GM06990 (cell line): ENCODE data around the gene KRT13.

Experiments used
- DNase-seq: peaks from one replicate; pipeline ENCODE4 v3.0.0-alpha.2; 2011; ENCODE audit not compliant: insufficient read length; ENCODE audit errors: extremely low read depth
- H3K27me3 ChIP-seq: replicated peaks from 2 replicates; pipeline ENCODE4 v1.6.0; 2011; ENCODE audit warnings: low read length; ENCODE audit not compliant: control insufficient read depth, insufficient read depth
- H3K36me3 ChIP-seq: 2 replicates; pipeline ENCODE4 v1.5.1; 2011; ENCODE audit warnings: low read length; ENCODE audit not compliant: control insufficient read depth, insufficient read depth
- H3K4me3 ChIP-seq: replicated peaks from 2 replicates; pipeline ENCODE4 v1.5.1; 2011; ENCODE audit warnings: low read depth, mild to moderate bottlenecking, control low read depth, low read length
- TF ChIP-seq, protein P1 (sequence below): IDR thresholded peaks from 2 replicates; pipeline ENCODE4 v1.5.1; 2011; ENCODE audit warnings: low read length, control low read depth, mild to moderate bottlenecking, inconsistent platforms; ENCODE audit not compliant: insufficient read depth, poor library complexity, severe bottlenecking

KRT13 gene

DNA sequence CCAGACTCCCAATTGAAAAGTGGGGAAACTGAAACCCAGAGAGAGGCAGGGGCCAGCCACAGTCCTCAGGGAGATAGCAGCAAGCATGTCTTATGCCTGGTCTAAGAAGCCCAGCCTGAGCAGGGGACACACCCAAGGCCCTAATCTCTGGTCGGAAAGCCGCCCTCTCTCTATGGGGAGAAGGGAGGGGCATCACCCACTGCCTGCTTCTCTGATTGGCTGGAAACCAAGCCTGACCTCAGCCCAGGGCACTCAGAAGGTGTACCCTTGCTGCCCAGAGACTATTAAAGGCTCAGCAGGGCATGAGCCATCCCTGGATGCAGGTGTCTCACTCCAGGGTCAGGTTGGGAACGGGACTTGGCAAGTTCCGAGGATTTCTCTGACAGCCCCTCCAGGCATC lies 5.7 kb upstream of the KRT13 start:
- Histone ChIP-seq H3K27me3 (peaks cover 1% of the 10 kb centered on the region), H3K36me3 (no peaks in the 10 kb centered on the region), H3K4me3 (no peak overlapping the region)
- TF ChIP-seq, protein P1, sequence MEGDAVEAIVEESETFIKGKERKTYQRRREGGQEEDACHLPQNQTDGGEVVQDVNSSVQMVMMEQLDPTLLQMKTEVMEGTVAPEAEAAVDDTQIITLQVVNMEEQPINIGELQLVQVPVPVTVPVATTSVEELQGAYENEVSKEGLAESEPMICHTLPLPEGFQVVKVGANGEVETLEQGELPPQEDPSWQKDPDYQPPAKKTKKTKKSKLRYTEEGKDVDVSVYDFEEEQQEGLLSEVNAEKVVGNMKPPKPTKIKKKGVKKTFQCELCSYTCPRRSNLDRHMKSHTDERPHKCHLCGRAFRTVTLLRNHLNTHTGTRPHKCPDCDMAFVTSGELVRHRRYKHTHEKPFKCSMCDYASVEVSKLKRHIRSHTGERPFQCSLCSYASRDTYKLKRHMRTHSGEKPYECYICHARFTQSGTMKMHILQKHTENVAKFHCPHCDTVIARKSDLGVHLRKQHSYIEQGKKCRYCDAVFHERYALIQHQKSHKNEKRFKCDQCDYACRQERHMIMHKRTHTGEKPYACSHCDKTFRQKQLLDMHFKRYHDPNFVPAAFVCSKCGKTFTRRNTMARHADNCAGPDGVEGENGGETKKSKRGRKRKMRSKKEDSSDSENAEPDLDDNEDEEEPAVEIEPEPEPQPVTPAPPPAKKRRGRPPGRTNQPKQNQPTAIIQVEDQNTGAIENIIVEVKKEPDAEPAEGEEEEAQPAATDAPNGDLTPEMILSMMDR = no peak
- no peak for DNase-seq

DNA sequence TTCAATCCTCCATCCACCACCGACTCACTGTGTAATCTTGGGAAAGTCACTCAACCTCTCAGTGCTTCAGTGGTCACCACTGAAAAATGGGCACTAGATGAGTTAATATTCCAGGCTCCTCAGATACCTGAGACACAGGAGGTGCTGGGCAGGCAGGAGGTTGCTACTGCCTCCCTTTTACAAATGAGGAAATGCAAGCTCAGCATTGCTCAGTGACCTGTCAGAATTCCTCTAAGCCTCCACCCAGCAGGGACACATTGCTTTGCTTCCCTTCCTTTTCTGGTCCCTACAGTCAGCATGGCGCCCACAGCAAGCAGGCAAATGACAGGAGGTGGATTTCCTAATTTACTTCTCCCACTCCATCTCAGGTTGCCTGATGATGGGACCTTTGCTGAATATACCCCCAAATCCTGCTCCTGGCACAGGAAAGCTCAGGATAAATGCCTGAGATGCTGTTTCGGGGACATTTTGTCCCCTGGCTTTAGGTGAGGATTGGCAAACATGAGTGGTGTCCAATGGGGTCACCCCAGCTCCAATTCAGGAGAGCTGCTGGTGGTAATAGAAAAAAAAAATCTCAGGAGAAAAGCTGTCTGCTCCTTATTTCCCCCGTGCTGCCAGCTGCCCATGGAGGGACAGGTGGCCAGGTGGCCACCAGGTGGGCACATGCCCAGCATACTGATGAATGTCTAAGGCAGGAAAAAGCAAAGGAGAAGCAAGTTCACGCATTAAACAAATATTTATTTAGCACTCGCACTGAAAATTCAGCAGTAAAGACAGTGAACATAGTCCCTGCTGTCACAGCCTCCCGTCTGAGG lies 5.0 kb upstream of the KRT13 start:
- Histone ChIP-seq H3K27me3 (peaks cover 1% of the 10 kb centered on the region), H3K36me3 (no peaks in the 10 kb centered on the region), H3K4me3 (no peak overlapping the region)
- TF ChIP-seq, protein P1 = no peak
- no peak for DNase-seq

DNA sequence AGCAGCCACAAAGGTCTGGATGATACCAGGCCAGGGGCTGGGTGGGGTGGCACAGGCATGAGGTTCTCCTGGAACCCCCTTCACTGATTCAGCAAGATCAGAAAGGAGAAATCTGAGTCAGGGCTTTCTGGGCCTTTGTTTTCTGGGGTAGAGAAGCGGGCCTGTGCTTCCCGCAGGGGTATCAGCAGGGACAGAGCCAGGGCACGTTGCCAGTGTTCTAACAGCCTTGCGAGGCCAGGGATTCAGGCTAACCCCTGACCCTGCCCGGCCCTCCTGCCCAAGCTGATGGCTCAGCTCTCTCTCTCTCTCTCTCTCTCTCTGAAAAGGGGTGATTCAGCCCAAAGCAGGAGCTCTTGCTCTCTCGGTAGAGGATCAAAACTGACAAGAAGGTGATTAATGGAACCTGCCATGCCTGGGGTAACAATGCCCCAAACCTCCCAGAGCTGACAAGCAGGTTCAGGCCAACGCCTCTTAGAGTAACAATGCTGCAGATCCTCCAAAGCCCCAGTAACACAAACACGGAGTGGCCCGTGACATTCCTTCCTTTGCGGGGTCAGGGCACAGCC lies 2.0 kb upstream of the KRT13 start:
- Histone ChIP-seq H3K27me3 (peaks cover 1% of the 10 kb centered on the region), H3K4me3 (no peak overlapping the region), H3K36me3 (no peaks in the 10 kb centered on the region)
- TF ChIP-seq, protein P1 = no peak
- DNase-seq = no peak

DNA sequence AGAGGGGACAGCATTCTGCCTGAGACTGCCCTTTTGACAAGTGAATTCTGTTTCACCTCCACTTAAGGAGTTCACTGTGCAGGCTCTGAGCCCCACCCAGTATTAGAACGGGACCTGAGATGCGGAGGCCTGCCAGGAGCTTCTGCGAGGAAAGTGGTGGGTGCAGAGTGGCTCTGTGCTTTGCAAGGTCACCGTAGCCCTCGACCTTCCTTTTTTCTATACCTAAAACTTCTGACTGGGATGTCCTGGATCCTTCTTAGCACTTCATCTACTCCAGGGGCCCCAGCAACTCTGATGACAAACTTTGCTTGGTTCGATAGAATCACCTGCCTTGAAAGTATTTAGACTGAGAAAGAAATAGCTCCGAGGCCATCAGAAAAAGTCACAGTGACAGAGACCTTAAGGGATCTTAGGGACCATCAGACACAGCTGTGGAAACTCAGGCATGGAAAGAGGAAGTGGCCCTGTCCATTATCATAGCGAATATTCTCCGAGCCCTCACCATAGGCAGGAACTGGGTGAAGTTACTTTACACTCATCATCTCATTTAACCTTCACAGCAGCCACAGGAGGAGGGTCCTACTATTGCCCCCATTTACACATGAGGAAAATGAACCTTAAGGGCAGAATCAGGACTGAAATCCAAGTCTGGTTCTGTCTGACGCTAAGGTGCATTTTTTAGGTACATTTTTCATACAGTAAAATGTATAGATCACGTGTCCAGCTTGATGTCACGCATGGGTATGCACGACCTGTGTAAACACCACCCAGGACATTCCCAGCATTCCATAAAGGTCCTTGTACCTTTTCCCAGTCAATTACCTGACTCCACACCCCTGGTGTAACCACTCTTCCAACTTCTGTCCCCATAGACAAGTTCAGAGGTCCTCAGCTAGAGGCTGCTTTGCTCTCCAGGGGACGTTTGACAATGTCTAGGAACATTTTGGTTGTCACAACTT lies 676 bp upstream of the KRT13 start:
- no peak for DNase-seq
- H3K27me3 ChIP-seq = peaks cover 1% of the 10 kb centered on the region

DNA sequence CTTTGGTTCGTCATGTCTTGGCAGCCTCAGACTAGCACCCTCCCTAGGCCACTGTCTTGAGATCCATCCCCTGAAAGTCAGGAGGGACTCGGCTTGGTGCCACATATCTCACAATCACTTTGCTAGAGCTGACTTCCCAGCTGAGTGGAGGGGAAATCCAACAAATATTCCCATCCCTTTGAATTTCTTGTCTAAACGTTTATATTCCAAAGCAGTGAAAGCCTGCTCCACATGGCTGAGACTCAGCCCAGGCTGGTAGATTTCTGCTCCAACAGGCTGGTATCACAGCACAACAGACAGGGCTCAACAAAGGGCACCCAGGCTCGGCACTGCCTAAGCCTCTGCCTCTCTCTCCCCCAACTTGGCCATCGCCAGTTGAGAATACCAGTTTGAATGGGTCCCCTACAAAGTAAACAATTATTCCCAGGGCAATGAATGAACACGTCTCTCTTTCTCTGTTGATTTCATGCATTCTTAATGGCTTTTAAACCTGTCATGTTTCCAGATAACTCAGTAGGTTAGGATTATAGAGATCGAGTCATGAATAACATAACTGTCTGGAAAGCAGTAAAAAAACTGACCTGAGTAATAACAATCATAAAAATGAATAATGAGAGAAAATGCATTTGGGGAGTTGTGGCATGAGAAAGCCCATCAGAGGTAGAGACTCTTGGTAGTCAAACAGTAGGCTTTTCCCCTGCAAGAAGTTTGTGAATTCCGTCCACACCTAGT lies 1.0 kb downstream of the KRT13 start:
- TF ChIP-seq, protein P1 = no peak

More for the DNA sequence above, 676 bp upstream of the KRT13 start:
- no peaks in the 10 kb centered on the region for H3K36me3 ChIP-seq
- H3K4me3 ChIP-seq = no peak overlapping the region
- TF ChIP-seq, protein P1 = no peak

More for the DNA sequence above, 1.0 kb downstream of the KRT13 start:
- Histone ChIP-seq H3K4me3 (no peak overlapping the region), H3K36me3 (no peaks in the 10 kb centered on the region), H3K27me3 (no peaks in the 10 kb centered on the region; the same call in none of the 2 replicates)
- no peak for DNase-seq
